Omental fat pad (tissue), 4 donors: Measurements from ENCODE around the gene PLA2R1. TPM values are rescaled to one million over a fixed set of nuclear protein-coding genes. Genes with fewer than 3 reads are reported as not detected.
"Not testable (repeated sequence)": the region's sequence is repeated elsewhere in the genome, so short reads cannot be mapped to it uniquely, and the experiment has no call there.

Source experiments
- ATAC-seq: fragments of 150-250 bp; one replicate; pipeline ENCODE4 v1.9.1; 2016; ENCODE audit warnings: mild to moderate bottlenecking, moderate library complexity; ENCODE audit not compliant: low FRiP score
- DNase-seq: peaks from one replicate; pipeline ENCODE4 v3.0.0-alpha.2; 2019; ENCODE audit warnings: low spot score
- total RNA-seq, 4 donors: library from RNA; depleted of rRNA; stranded (reverse); fragments of >200 nt; gene quantifications; one replicate each; pipeline ENCODE4 v1.1.0, GENCODE V29; 2016
- TF ChIP-seq, protein P1 (sequence below), 3 donors: fragments of 450-650 bp; IDR thresholded peaks; one replicate each; pipeline ENCODE4 v1.5.1; 2016 to 2017; ENCODE audit warnings: antibody characterized with exemption in 3 of 3, mild to moderate bottlenecking in 3 of 3, moderate library complexity in 2 of 3

Gene PLA2R1
- total RNA-seq, 4 donors from 2014 or later, result 6.5 to 13.5 (median 12.5) TPM

DNA sequence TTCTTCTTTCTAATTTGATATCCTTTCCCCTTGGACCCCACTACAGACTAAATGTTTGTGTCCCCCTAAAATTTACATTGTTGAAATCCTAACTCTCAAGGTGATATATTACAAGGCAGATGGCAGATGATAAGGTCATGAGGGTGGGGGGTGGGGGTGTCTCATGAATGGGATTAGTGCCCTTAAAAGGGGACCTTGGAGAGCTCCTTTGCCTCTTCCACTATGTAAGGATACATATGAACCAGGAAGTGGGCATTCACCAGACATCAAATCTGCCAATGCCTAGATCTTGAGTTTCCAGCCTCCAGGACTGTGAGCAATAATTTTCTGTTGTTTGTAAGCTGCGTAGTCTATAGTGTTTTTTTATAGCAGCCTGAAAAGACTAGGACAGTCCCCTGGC is 89.1 kb downstream of the PLA2R1 start:
- TF ChIP-seq, protein P1, sequence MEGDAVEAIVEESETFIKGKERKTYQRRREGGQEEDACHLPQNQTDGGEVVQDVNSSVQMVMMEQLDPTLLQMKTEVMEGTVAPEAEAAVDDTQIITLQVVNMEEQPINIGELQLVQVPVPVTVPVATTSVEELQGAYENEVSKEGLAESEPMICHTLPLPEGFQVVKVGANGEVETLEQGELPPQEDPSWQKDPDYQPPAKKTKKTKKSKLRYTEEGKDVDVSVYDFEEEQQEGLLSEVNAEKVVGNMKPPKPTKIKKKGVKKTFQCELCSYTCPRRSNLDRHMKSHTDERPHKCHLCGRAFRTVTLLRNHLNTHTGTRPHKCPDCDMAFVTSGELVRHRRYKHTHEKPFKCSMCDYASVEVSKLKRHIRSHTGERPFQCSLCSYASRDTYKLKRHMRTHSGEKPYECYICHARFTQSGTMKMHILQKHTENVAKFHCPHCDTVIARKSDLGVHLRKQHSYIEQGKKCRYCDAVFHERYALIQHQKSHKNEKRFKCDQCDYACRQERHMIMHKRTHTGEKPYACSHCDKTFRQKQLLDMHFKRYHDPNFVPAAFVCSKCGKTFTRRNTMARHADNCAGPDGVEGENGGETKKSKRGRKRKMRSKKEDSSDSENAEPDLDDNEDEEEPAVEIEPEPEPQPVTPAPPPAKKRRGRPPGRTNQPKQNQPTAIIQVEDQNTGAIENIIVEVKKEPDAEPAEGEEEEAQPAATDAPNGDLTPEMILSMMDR (IDR thresholded peaks at IDR 0.05), result no peak
- ATAC-seq (no peak), DNase-seq (no peak)

DNA sequence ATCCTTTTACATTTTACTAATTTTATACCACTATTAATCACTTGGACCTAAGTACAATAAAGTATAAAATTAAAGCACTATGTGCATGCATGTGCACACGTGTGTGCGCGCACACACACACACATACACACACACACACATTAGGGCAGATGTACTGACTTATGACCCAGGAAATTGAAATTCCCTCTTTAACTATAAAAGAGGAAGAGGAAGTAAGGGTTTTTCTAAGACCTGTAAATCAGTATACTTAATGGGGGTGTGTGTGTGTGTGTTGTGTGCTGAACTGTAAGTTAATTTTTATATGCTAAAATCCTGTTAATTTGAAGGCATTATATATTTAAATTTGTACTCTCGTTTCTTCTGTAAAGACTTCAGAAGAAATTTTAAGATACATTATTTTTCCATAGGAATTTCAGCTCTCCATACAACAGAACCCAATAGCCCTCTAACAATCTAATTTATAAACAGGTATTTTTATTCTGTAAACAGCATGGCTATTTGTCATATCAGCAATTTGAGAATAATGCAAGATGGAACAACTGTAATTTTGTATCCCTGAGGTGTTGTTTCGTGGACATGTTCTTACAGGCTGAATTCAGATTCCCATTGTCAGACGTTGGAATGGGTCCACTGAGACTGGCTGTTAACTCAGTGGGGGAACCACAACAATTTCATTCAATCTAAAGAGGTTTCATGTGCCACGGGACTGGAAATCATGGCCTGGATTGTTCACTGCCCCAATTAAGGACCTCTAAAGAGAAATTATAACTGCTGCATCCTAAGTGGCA is 90.9 kb downstream of the PLA2R1 start:
- TF ChIP-seq, protein P1 (IDR thresholded peaks at IDR 0.05), result no peak
- DNase-seq, result no peak
- no peak for ATAC-seq

DNA sequence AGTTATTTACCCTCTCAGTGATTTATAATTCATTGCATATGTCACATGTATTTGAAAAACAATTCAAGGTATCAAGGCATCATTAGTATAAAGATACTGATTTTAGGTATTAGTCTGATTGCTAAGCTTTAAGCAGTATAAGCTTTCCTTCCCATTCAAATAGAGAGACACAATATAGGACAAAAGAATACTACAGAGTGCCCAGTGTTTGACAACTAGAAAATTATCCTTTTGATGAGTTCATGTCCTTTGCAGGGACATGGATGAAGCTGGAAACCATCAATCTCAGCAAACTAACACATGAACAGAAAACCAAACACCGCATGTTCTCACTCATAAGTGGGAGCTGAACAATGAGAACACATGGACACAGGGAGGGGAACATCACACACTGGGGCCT is 91.9 kb downstream of the PLA2R1 start:
- not testable (repeated sequence) for ATAC-seq, DNase-seq

DNA sequence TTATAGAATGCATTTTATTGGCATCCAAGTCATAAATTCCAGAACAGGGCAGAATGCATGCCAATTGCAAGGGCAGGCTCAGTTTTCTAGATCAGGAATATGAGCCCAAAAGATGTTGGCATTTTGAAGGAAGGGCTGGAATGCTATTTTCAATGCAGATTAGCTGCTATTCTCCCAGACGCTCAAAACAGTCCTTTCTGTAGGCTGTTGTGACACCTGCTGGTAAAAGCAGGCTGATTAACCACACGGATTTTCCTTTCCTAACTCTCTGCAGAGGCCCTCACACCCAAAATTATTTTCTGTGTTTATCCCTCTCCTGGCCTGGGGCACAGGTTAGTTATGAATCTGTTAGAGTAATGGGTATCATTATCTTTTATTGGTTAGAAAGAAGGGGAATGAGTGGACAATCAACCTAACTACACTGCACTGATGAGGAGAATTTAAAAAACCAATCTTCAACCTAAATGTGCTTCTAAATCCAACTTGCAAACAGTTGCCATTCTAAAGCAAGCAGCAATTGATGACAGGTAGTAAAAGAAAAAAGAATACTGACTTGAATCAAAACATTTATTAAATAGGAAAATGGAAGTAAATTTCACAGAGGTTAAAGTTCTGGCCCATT is 94.0 kb downstream of the PLA2R1 start:
- TF ChIP-seq, protein P1 (IDR thresholded peaks at IDR 0.05), result no peak
- DNase-seq (no peak), ATAC-seq (no peak)

DNA sequence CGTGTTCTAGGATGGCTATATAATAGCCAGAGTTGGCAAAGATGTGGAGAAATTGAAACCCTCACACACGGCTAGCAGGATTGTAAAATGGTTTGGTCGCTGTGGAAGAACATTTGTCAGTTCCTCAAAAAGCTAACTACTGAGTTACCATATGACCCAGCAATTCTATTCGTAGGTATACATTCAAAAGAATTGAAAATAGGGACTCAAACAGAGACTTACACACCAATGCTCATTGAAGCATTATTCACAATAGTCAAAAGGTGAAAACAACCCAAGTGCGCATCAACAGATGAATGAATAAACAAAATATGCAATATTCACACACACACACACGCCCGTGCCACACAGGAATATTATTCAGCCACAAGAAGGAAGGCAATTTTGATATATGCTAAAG is 98.7 kb downstream of the PLA2R1 start:
- no peak for DNase-seq
- ATAC-seq, result no peak
- TF ChIP-seq, protein P1 (IDR thresholded peaks at IDR 0.05), result no peak

DNA sequence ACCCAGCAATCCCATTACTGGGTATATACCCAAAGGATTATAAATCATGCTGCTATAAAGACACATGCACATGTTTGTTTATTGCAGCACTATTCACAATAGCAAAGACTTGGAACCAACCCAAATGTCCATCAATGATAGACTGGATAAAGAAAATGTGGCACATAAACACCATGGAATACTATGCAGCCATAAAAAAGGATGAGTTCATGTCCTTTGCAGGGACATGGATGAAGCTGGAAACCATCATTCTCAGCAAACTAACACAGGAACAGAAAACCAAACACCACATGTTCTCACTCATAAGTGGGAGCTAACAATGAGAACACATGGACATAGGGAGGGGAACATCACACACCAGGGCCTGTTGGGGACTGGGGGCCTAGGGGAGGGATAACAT is 99.9 kb downstream of the PLA2R1 start:
- not testable (repeated sequence) for DNase-seq, ATAC-seq

DNA sequence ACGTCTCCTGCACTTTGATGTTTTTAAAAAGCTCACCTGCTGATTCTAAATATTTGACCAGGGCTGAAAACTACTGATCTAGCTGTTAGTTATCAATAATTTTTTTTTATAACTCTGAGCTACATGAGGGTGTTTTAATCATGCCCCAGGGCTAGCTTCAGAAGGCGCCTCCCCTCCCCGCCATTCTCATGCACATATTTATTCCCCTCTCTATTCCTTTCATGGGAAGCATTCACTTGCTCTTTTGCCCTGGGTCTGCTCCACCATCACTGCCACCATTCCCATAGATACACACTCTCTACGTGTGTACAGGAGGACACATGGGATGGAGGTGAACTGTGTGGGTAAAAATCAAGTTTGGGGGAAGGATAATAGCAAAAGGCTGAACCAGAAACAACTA is 101.0 kb downstream of the PLA2R1 start:
- no peak for DNase-seq
- TF ChIP-seq, protein P1 (IDR thresholded peaks at IDR 0.05), result no peak
- no peak for ATAC-seq

DNA sequence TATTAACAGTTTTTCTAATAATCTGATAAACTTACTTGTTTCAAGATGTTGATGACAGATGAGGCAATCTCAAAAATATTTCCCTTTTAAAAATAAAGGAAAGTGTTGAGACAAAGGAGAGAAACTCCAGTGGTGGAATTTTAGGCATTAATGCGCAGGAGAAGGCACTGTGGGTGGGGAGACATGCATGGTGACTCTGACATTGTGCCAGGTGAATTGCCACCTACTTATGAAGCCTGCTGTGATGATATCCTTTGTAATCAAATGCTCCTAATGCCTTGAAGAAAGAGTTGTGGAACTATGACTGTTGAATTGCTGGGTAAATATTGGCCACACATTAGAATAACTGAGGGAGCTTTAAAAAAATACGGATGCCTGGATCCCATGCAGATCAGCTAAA is 101.4 kb downstream of the PLA2R1 start:
- TF ChIP-seq, protein P1 (IDR thresholded peaks at IDR 0.05), result no peak
- ATAC-seq (no peak), DNase-seq (no peak)
